ENCODE measurements around the gene CYP4B1. TPM values are rescaled to one million over a fixed set of nuclear protein-coding genes. Genes with fewer than 3 reads are reported as not detected.

Gene CYP4B1
- total and polyA plus RNA-seq, 10 of the 15 experiments (the other 5 are each of a cell fraction or from before 2014, with no cell fraction given): 0.38 TPM; not detected in 9

DNA sequence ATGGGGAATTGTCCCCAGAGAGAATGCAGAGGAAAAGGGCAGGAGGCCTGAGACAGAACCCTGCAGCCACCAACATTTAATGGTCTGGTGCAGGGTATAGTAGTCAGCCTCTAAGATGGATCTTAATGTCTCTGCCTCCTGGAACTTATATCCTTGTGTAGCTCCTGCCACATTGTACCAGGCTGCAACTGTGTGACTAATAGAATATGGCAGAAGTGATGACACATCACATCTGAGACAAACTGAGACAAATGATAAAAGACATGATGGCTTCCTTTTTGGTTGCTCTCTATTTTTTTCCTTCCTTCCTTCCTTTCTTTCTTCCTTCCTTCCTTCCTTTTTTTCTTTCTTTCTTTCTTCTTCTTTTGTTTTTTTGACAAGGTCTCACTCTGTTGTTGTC lies 37.1 kb upstream of the CYP4B1 start (continued):
- TF ChIP-seq, protein P1, sequence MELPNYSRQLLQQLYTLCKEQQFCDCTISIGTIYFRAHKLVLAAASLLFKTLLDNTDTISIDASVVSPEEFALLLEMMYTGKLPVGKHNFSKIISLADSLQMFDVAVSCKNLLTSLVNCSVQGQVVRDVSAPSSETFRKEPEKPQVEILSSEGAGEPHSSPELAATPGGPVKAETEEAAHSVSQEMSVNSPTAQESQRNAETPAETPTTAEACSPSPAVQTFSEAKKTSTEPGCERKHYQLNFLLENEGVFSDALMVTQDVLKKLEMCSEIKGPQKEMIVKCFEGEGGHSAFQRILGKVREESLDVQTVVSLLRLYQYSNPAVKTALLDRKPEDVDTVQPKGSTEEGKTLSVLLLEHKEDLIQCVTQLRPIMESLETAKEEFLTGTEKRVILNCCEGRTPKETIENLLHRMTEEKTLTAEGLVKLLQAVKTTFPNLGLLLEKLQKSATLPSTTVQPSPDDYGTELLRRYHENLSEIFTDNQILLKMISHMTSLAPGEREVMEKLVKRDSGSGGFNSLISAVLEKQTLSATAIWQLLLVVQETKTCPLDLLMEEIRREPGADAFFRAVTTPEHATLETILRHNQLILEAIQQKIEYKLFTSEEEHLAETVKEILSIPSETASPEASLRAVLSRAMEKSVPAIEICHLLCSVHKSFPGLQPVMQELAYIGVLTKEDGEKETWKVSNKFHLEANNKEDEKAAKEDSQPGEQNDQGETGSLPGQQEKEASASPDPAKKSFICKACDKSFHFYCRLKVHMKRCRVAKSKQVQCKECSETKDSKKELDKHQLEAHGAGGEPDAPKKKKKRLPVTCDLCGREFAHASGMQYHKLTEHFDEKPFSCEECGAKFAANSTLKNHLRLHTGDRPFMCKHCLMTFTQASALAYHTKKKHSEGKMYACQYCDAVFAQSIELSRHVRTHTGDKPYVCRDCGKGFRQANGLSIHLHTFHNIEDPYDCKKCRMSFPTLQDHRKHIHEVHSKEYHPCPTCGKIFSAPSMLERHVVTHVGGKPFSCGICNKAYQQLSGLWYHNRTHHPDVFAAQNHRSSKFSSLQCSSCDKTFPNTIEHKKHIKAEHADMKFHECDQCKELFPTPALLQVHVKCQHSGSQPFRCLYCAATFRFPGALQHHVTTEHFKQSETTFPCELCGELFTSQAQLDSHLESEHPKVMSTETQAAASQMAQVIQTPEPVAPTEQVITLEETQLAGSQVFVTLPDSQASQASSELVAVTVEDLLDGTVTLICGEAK (IDR thresholded peaks at IDR 0.05; ENCODE audit: borderline replicate concordance): no peak
- TF ChIP-seq, protein P2, sequence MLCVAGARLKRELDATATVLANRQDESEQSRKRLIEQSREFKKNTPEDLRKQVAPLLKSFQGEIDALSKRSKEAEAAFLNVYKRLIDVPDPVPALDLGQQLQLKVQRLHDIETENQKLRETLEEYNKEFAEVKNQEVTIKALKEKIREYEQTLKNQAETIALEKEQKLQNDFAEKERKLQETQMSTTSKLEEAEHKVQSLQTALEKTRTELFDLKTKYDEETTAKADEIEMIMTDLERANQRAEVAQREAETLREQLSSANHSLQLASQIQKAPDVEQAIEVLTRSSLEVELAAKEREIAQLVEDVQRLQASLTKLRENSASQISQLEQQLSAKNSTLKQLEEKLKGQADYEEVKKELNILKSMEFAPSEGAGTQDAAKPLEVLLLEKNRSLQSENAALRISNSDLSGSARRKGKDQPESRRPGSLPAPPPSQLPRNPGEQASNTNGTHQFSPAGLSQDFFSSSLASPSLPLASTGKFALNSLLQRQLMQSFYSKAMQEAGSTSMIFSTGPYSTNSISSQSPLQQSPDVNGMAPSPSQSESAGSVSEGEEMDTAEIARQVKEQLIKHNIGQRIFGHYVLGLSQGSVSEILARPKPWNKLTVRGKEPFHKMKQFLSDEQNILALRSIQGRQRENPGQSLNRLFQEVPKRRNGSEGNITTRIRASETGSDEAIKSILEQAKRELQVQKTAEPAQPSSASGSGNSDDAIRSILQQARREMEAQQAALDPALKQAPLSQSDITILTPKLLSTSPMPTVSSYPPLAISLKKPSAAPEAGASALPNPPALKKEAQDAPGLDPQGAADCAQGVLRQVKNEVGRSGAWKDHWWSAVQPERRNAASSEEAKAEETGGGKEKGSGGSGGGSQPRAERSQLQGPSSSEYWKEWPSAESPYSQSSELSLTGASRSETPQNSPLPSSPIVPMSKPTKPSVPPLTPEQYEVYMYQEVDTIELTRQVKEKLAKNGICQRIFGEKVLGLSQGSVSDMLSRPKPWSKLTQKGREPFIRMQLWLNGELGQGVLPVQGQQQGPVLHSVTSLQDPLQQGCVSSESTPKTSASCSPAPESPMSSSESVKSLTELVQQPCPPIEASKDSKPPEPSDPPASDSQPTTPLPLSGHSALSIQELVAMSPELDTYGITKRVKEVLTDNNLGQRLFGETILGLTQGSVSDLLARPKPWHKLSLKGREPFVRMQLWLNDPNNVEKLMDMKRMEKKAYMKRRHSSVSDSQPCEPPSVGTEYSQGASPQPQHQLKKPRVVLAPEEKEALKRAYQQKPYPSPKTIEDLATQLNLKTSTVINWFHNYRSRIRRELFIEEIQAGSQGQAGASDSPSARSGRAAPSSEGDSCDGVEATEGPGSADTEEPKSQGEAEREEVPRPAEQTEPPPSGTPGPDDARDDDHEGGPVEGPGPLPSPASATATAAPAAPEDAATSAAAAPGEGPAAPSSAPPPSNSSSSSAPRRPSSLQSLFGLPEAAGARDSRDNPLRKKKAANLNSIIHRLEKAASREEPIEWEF (IDR thresholded peaks at IDR 0.05; ENCODE audit: insufficient replicate concordance, low read depth, low read length): no peak
- TF ChIP-seq, protein P3, sequence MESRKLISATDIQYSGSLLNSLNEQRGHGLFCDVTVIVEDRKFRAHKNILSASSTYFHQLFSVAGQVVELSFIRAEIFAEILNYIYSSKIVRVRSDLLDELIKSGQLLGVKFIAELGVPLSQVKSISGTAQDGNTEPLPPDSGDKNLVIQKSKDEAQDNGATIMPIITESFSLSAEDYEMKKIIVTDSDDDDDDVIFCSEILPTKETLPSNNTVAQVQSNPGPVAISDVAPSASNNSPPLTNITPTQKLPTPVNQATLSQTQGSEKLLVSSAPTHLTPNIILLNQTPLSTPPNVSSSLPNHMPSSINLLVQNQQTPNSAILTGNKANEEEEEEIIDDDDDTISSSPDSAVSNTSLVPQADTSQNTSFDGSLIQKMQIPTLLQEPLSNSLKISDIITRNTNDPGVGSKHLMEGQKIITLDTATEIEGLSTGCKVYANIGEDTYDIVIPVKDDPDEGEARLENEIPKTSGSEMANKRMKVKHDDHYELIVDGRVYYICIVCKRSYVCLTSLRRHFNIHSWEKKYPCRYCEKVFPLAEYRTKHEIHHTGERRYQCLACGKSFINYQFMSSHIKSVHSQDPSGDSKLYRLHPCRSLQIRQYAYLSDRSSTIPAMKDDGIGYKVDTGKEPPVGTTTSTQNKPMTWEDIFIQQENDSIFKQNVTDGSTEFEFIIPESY (IDR thresholded peaks at IDR 0.05): no peak
- TF ChIP-seq SMAD1 (IDR thresholded peaks at IDR 0.05; ENCODE audit: low read depth, partially characterized antibody): no peak
- TF ChIP-seq KLF5 (IDR thresholded peaks at IDR 0.05; ENCODE audit: partially characterized antibody): no peak
- TF ChIP-seq, protein P4, sequence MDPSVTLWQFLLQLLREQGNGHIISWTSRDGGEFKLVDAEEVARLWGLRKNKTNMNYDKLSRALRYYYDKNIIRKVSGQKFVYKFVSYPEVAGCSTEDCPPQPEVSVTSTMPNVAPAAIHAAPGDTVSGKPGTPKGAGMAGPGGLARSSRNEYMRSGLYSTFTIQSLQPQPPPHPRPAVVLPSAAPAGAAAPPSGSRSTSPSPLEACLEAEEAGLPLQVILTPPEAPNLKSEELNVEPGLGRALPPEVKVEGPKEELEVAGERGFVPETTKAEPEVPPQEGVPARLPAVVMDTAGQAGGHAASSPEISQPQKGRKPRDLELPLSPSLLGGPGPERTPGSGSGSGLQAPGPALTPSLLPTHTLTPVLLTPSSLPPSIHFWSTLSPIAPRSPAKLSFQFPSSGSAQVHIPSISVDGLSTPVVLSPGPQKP (IDR thresholded peaks at IDR 0.05; ENCODE audit: low read depth, low read length): no peak
- TF ChIP-seq BCL11A (IDR thresholded peaks at IDR 0.05; ENCODE audit: low read depth, low read length): no peak
- TF ChIP-seq STAT3 (IDR thresholded peaks at IDR 0.05; ENCODE audit: low read depth, low read length): no peak
- TF ChIP-seq, protein P5, sequence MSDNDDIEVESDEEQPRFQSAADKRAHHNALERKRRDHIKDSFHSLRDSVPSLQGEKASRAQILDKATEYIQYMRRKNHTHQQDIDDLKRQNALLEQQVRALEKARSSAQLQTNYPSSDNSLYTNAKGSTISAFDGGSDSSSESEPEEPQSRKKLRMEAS (IDR thresholded peaks at IDR 0.05; ENCODE audit: low read depth, low read length): no peak

Data from GM12878 (cell line).